Stimulated activated CD4-positive, alpha-beta T cell treated with anti-CD3 and anti-CD28 coated beads, Interleukin-1b, Interleukin-23, amount 100 ng/mL, for 48 hours (primary cell): ENCODE data around the gene FPR2.
A peak's percentile ranks its signal among the peaks of the same experiment; 100 is the strongest.
"Not testable (repeated sequence)": the region's sequence is repeated elsewhere in the genome, so short reads cannot be mapped to it uniquely, and the experiment has no call there.

Experiments used
- DNase-seq: peaks from one replicate; pipeline ENCODE4 v3.0.0-alpha.2; 2020

Gene FPR2

DNA sequence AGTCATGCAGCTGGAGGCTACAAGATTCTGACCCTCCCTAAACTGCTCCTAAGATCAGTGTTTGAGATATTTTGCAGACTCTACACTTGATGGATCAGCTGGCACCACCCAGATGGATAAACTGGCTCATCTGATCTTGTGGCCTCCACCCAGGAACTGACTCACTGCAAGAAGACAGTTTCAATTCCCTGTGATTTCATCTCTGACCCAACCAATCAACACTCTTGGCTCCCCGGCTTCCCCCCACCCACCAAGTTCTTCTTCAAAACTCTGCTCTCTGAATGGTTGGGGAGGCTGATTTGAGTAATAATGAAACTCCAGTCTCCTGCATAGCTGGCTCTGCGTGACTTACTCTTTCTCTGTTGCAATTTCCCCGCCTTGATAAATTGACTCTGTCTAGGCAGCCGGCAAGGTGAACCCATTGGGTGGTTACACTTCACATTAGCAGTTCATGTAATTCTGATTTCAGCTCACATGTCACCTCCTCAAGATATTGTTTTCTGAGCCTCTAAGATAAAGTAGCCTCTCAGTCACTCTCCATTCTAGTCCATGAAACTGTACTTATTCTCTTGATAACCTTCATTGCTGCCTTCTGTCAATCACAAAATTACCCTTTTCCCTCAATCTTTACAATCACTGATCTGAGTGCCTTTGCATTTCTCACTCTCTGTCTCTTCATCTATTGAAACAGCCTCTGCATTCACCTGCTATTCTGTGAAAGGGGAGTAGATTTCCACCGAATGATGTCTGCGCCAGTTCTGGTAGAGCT is 24.1 kb downstream of the FPR2 start:
- DNase-seq: peak; percentile 80

DNA sequence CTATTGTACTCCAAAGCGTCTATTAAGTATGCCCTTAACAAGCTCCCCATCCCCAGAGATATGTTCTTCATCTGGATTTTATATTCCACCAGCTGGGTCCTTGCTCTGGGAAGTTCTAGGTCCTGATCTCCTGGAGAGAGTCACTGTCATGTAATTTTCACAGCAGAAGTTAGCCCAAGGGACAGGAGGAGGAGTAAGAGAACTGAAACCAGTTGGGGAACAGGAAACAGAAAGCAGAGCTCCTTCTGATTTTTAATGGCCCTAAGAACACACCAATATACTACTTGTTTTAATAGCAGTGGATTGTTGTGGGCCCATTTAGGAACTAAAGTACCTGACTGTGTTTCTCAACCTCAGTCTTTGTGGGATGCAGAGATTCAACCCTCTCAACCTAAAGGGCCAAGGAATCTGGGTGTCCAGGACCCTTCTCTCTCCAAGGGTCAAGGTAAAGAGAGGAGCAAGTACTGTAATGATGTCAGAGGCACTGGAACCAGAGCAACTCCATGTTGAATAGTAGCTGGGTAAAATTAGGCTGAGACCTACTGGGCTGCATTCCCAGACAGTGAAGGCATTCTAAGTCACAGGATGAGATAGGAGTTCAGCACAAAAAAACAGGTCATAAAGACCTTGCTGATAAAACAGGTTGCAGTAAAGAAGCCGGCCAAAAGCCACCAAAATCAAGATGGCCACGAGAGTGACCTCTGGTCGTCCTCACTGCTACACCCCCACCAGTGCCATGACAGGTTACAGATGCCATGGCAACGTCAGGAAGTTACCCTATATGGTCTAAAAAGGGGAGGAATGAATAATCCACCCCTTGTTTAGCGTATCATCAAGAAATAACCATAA is 25.9 kb downstream of the FPR2 start:
- no peak for DNase-seq

DNA sequence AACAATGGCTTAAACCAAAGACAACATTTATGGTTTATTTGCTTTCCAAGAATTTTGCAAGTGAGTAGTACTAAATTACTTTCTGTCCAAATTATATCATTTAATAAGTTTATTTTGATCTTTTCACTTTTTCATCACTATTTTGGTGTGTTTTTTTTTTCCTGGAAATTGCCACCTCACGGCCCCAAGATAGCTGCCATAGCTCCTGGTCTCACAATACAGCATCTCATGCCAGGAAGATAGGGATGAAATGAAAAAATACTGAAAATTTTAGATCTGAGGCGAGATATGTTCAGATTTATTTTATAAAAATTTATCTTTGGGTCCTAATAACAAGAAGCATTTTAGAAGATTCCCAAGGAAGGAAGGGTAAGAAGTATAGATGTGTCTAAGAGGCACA is 27.0 kb downstream of the FPR2 start:
- DNase-seq: no peak

DNA sequence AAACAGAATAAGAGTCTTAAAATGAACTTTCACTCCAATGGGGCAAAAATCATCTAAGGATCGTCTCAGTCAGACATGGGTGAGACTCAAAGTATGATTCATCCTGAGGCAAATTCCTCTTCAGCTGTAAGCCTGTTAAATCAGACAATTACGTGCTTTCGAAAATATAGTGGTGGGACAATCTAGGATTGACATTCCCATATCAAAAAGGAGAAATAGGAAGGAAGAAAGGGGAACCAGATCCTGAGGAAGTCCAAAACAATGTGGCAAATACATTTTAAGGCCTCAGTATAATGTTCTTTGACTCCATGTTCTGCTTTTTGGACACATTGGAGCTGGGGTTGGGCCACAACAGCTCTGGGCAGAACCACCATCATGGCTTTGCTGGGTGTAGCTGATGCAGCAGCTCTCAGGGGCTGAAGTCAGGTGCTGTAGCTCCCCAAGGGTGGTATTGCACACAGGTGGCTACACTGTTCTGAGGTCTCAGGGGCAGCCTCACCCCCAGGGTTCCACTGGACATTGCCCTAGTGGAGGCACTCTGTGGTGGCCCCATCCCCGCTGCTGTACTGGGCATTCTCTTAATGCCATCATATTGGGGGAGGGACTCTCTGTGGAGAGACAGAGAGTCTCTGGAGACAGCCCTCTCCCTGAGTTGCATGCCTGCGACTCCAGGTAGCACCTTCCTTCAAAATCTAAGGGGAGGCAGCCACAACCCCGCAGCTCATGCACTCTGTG is 28.2 kb downstream of the FPR2 start:
- DNase-seq: no peak

DNA sequence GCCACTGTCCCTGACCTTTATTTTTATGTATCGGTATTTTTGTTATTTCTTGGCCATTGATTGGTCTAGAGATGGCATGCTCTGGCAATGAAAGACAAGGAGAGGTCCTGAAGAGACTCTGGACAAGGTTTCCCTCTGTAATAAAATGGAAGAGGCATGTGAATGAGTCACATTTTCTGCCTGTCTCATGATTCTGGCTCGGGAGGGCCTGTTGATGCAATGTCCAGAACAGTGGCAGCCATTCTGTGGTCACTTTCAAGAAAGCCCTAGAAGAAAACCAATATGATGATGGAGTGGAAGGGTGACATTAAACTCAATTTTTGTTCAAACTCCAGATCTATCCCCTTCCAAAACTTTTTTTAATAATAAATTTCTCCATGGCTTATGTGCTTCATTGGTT is 32.0 kb downstream of the FPR2 start:
- DNase-seq: no peak

DNA sequence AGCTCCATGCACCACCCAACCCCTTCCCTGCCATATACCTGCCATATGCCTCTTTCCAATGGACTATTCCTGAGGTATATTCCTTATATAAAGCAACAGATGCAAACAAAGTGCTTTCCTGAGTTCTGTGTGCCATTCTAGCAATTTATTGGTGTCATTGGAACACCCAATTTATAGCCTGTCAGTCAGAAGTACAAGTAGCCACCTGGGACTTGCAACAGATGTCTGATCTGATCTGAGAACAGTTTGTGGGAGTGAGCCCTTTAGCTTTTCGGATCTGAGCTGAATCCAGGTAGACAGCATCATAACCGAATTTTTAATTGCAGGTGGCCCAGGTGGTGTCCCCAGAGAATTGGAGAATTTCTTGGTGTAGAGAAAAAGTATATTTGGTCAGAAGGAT is 33.0 kb downstream of the FPR2 start:
- DNase-seq: no peak

DNA sequence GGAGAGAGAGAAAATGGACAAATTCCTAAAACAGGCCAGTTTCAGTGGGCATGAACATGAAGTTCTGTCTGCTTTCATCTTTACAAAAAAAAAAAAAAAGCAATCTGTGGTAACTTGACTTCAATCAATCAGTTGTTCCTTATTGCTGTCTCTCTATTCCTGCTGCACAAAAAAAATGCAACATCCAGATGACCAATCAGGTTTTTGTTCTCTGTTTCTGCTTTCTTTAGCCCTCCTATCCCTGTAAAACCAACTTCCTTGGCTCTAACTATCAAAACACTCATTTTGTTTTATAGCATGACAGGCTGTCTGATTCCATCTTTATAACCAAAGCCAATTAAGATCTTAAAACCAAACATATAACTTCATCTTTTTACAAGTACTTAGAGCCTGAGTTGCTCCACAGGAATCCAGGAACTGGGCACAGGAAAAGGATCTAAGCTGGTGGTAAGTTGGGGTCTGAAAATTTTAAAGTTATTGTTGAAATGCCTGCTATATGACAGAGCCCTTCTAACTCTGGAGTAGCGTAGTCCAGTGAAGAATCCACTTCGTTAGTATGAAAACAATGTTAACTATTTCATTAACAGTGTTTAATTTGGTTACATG is 34.0 kb downstream of the FPR2 start, which contains the start of gene FPR3:
FPR3 (plus strand) TSS at position 273 of the 606 bp plus-strand sequence. CDS start 28,592 bp downstream, outside the sequence.
- no peak for DNase-seq

DNA sequence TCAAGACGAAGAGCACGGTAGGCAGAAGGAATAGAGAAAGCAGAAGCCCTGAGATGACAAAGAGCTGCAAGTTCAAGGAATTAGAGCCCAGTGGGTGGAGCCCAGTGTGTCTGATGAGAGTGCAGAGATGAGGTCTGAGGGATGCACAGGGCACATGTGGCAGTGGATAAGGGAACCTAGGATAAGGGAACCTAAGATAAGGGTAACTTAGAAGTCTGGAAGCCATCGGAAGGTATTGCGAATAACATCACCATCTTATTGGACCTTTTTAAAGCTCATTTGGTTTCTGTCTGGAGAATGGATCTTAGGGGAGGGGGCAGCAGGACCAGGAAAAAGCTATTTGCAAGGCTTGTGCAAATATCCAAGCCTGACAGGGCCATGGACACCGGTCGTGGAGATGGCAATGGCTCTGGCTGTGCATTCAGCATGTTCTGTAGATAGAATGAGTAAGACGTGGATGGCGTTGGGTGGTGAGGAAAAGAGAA is 35.3 kb downstream of the FPR2 start:
- no peak for DNase-seq

DNA sequence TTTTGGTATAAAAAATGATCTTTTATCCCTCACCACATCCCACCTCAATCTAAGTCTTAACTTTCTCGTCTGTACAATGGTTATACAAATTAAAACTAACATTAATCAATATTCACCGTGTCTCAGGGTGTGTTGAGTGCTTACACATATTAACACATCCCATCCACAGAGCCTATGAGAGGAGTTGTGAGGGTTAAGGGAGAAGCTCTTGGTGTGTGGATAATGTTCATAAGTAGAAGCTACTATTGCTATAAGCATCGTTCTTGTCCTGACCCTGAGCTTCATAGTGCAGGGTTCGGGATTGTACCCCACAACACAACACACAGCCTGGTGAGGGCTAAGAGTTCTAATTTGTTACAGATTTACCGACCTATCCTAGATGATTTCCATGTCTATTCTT is 36.5 kb downstream of the FPR2 start:
- DNase-seq: no peak

DNA sequence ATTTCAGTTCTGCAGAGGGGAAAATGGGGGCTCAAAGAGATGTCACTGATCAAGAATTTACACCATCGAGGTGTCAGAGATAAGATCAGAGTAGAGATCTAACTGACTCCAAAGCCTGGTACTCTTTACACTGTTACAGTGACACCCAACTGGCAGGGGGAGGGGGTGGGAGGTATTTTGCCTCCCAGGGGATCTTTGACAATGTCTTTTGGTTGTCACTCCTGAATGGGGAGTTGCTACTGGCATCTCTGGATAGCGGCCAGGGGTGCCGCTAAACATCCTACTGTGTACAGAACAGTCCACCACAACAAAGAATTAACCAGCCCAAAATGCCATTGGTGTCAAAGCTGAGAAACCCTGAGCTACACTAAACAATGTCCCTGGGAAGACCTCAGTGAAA is 37.1 kb downstream of the FPR2 start:
- no peak for DNase-seq

DNA sequence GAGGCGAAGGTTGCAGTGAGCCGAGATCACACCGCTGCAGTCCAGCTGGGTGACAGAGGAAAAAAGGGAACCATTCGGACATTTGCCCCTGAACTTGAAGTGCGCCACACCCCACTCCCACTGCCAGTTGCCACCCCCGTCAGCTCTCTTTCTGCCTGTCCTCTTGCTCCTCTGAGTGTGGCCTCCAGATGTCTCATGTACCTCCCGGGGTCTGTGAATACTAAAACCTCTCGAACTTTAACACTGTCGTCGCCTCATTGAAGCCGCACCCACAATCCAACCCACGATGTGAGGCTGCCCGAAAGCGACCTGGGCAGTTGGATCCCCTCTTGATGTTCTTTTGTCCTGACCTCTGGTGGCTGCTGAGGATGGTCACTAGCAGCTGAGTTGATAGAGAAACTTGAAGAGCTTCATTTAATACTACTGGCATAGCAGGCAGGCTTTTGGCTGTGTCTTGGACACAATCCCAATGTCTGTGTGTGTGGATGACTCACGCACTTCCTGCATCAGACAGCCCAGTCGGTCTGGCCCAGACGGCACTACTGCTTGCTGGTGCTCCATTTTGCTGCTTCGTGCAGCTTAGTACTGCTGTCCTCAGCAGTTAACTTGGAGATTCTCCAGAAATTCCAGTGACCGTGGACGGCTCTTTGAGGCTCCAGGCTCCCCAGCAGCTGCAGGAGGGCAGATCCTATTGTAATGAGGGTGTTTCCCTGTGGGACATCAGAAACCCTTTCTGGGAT is 38.2 kb downstream of the FPR2 start:
- no peak for DNase-seq

DNA sequence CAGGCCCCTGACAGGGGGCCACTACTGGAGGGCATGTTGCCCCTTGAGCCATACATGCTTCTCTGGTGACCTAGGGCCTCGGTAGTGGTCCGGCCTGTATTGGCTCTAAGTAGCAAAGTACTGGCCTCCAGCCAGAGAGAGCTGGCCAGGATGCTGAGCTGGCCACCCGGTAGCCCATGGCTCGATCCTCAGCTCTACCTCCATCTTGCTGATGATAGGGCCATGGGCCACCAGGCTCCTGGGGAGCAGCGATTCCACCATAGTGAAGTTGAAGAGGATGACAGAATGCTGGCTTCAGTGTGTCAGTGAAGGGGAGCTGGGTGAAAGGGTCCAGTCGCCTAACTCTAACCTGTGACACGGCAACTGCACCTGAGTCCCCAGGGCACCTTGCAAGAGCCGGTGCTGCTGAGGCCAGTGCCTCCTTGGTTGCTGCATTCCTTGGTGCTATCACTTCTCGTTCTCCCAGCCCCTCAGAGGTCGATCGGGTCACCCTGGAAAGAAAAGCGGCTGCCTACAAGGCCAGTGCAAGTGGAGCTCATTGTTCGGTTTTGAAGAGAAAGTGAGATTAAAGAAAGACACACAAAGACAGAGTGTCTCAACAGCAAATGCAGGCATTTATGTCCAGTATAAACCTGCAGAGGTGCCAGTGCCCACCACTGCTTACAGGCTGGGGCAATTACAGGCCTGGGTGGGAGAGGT is 38.9 kb downstream of the FPR2 start:
- DNase-seq: no peak

DNA sequence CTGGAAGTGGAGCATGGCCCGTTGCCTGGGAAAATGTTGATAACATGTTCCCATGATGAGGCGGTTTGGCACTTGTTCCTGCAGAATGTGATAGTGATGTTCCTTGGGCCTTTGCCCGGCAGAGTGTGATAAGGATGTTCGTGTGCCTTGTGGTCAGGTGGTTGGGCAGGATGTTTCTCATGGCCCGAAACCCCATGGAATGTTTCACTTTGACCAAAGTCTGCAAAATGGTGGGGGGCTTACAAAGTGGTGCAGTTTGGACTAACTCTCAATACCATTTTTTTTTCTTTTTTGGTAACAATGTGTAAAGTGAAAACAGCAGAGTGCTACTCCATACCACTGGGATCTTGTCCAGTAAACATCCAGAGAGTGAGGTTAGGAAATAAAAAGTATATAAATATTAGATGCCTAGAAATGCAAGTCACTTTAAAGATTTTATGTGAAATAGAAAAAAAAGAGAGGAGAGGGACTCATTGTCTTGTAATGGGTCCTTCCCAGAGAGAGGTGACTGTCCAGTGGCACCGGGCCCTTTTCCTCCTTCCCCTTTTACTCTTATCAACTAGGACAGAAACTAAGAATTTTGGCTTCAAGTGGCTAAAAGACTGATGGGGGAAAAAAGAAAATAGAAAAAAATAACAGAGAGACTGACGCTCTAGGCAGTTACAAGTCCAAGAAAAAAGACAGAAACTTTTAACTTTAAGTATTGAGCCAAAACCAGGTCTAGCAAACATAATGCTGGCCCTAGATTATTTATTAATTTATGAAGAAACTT is 39.7 kb downstream of the FPR2 start:
- no peak for DNase-seq

DNA sequence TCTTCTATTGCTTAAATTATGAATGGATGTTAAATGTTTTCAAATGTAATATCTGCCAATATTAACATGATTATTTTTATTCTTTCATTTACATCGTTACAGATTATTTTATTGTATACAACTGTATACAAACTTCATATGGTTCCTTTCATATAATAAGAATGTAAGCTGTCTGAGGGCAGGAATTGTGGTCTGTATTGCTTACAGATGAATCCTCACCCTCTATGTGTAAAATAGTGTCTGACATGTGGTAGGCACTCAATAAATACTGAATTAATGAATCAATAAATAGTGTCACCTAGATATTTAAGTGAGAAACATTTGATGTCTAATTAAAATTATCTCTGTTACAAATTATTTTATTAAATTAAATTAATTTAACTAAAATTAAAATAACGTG is 41.8 kb downstream of the FPR2 start:
- no peak for DNase-seq

DNA sequence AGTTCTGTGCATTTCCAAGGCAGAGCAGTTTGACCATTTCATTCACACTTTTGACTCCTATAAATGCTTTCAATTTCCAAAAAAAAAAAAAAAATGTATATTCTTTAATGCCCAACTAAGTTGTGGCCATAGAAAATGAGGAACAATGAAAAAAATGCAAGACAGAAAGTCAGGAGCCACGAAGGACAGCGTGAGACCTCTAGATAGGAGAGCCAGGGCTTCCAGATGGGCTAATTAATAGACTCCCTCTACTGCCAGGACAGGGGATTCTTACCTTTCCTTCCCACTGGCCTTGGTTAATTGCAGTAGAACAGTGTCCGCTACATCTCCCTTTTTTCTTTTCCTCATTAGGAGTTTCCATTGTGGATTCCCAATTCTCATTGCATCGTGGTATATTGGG is 42.5 kb downstream of the FPR2 start:
- DNase-seq: no peak

DNA sequence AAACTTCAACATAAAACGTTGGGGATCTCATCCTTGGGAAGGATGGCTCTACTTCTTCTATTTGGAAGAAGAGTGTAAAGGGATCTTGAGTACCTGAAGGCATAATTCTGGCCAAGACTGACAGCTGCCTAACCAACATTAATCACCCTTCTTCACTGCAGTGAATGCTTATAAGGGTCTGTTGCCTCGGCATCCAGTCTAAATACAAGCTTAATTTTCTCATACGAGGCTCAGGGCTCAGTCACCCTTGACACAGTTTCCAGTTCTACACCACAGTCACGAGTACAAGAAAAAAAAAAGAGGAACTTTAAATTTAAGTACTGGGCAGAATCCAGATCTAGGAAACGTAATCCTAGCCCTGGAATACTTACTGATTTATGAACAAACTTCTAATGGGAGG is 43.0 kb downstream of the FPR2 start:
- no peak for DNase-seq

DNA sequence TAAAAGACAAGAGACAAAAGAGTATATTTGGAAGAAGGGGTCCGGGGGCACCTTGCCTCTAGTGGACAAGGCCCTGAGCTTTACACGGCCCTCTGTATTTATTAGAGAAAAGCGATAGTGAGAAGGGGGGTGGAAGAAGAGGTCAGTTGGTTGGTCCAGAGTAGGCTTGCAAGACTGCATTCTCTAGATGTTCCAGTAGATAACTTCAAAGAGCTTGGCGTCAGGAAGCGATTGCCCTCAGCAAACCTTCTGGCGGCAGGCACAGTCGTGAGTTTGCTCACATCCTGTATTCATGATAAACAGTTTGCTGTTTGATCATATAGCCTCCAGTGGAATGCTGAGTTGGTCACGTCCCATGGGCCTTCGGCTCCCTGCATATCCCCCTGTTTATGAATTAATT is 43.8 kb downstream of the FPR2 start:
- DNase-seq: not testable (repeated sequence)

DNA sequence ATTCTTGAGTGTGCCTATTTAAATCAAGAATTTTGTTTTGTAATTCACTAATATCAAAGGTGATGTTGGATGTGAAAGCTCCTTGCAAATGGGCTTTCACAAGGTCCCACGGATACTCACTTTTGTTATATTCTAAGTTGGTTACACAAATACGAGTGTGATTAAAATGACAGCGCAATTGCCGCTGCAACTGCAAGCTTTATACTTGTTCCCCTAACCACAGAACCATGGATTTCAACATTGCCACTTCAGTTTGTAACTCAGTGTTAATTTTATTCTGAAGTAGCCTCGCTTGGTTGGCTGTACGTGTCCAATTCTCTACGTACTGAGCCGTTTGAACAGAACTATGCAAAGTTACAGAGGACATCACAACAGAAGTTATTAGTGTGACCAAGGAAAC is 44.4 kb downstream of the FPR2 start:
- DNase-seq: not testable (repeated sequence)

DNA sequence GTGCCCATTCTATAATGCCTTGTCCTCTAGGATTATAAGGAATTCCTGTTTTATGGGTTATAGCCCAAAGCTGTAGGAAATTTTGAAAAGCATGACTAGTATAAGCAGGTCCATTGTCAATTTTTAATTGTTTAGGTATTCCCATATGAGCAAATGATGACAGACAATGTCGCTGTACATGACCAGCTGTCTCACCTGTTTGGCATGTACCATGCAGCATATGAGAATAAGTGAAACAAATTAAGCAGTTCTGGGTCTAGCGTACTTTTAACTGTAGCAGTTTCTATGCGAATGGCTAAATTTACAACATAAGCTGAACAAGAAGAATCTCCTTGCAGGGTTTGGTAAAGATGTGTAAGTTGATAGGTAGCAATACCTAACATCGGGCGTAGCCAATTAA is 45.6 kb downstream of the FPR2 start:
- DNase-seq: not testable (repeated sequence)

DNA sequence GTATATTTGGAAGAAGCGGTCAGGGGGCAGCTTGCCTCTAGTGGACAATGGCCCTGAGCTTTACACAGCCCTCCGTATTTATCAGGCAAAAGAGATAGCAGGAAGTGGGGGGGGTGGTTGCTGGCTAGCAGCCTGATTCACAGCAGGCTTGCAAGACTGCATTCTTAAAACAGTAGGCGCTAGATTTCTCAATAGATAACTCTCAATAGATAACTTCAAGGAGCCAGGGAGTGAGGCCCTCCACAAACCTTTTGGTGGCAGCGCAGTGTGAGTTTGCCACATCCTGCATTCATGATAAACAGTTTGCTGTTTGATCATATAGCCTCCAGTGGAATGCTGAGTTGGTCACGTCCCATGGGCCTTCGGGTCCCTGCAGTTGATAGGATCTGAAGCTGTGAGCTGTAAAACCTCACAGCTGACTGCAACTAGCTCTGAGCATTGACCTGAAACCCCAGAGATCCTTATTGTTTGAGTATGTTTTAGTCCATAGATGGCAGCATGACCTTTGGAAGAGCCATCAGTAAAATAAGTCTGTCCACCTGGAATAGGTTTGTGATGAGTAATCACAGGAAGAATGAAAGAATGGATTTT is 46.2 kb downstream of the FPR2 start:
- no peak for DNase-seq
